Spleen (tissue), 11 donors: ENCODE data around the gene SPNS2. TPM values are rescaled to one million over a fixed set of nuclear protein-coding genes. Genes with fewer than 3 reads are reported as not detected.

ENCODE experiments used
- DNase-seq: peaks from one replicate; pipeline ENCODE4 v3.0.0-alpha.2; 2020
- H3K27ac ChIP-seq, 8 donors: fragments of 200-600 bp; sonication (generic) in 7 of 8; 1 replicate in 4 of 8; 2 replicates in 4 of 8; pipeline versions ENCODE4 v1.5.0 to v1.8.0; 2016 to 2021; ENCODE audit warnings: inconsistent platforms in 4 of 8, mild to moderate bottlenecking in 4 of 8, moderate library complexity in 1 of 8
- H3K27me3 ChIP-seq, 7 donors: fragments of 200-600 bp; sonication (generic) in 6 of 7; replicated peaks in 1 of 7; 1 replicate in 4 of 7; 2 replicates in 3 of 7; pipeline versions ENCODE4 v1.5.0 to v1.8.0; 2016 to 2021; ENCODE audit warnings: inconsistent platforms in 3 of 7, mild to moderate bottlenecking in 1 of 7
- H3K36me3 ChIP-seq, 6 donors: fragments of 200-600 bp; sonication (generic) in 5 of 6; 1 replicate in 4 of 6; 2 replicates in 2 of 6; pipeline versions ENCODE4 v1.5.0 to v1.8.0; 2016 to 2021; ENCODE audit warnings: inconsistent platforms in 2 of 6
- H3K4me1 ChIP-seq, 6 donors: fragments of 200-600 bp; sonication (generic) in 5 of 6; 1 replicate in 3 of 6; 2 replicates in 3 of 6; pipeline versions ENCODE4 v1.5.0 to v1.8.0; 2016 to 2021; ENCODE audit warnings: inconsistent platforms in 3 of 6
- H3K4me3 ChIP-seq, 8 donors: fragments of 200-600 bp; sonication (generic) in 7 of 8; 1 replicate in 4 of 8; 2 replicates in 4 of 8; pipeline versions ENCODE4 v1.5.0 to v1.8.0; 2016 to 2021; ENCODE audit warnings: inconsistent platforms in 4 of 8, mild to moderate bottlenecking in 4 of 8, moderate library complexity in 2 of 8
- H3K9me3 ChIP-seq, 8 donors: fragments of 200-600 bp; sonication (generic) in 7 of 8; 1 replicate in 4 of 8; 2 replicates in 4 of 8; pipeline versions ENCODE4 v1.5.0 to v1.8.0; 2016 to 2021; ENCODE audit warnings: inconsistent platforms in 4 of 8
- POLR2A ChIP-seq, 3 donors: fragments of 450-650 bp; IDR thresholded peaks; one replicate each; pipeline ENCODE4 v1.5.1; 2017; ENCODE audit warnings: antibody characterized with exemption in 3 of 3, mild to moderate bottlenecking in 1 of 3
- POLR2AphosphoS5 ChIP-seq, 3 donors: sonication (generic); formaldehyde crosslinking; IDR thresholded peaks; one replicate each; pipeline ENCODE4 v1.5.1; 2017; ENCODE audit warnings: antibody characterized with exemption in 3 of 3
- WGBS, 5 donors: extraction: QIAGEN DNeasy Blood & Tissue Kit in 3 of 5; methylation state at CpG; one replicate each; pipeline versions ENCODE4 v1.1.5 to v1.1.7; 2013 to 2018; 5-methylcytosine and 5-hydroxymethylcytosine counted together
- intact Hi-C: fragments of 100-400 bp; cut with DNase I; formaldehyde crosslinking; loops from one replicate; pipeline ENCODE4 v1.15.0; 2023; ENCODE audit warnings: low total_unique reads
- polyA plus RNA-seq, 3 donors: library from polyadenylated mRNA; stranded (reverse); fragments of 200-250 nt; gene quantifications; one replicate each; pipeline ENCODE4 v1.2.1, GENCODE V29; 2013
- total RNA-seq, 7 donors: library from RNA; depleted of rRNA in 3 of 7; stranded (reverse); fragments of >200 nt in 3 of 7; fragmentation: NEBNext Ultra II Directional in 4 of 7; extraction: Animal tissue kit (Norgen Biotek cat#: 25700) in 4 of 7; gene quantifications; one replicate each; pipeline versions ENCODE4 v1.1.0 to v1.2.1, GENCODE V29; 2016 to 2021
- TF ChIP-seq, protein P1 (sequence below), 11 experiments: fragments of 200-600 bp in 7 of 11; fragments of 450-650 bp in 4 of 11; sonication (generic) in 4 of 11; IDR thresholded peaks in 8 of 11; conservative IDR thresholded peaks in 3 of 11; 1 replicate in 7 of 11; 2 replicates in 4 of 11; pipeline versions ENCODE4 v1.4.0 to v1.8.0; 2016 to 2021; ENCODE audit warnings: antibody characterized with exemption in 11 of 11, inconsistent platforms in 4 of 11, mild to moderate bottlenecking in 1 of 11
- donor health status: healthy with polysubstance abuse.
- donor health status: DM: no; HTN: no; CAD: no; lungs with moderate emphysema.
- donor health status: DM: no; HTN: no; CAD: no.
- donor health status: Bipolar disorder and iron deficiency.
- donor health status: healthy.
- donor health status: DM: no; HTN: no; CAD: no.
- donor health status: DM: yes; HTN: yes; CAD: no.

Gene SPNS2
- total and polyA plus RNA-seq, 10 donors, result 8.1 to 53.5 (median 22.9) TPM

GRCh38 chr17:4477255-4477791 lies 21.4 kb upstream of the SPNS2 start:
- intact Hi-C loops, result no loop called here
- no peak for DNase-seq
- WGBS, 5 donors, result 83 to 91% (median 87%) methylated on average over 9 to 10 of the region's 10 CpGs
- no peaks in the 10 kb centered on the region for H3K27me3 ChIP-seq
- H3K36me3 ChIP-seq, result no peaks in the 10 kb centered on the region
- no peak overlapping the region for H3K27ac ChIP-seq
- peaks cover 11 to 37% (median 21%) of the 10 kb centered on the region in 6 donors for H3K4me1 ChIP-seq
- TF ChIP-seq POLR2A (IDR thresholded peaks at IDR 0.05) (no peak), POLR2AphosphoS5 (IDR thresholded peaks at IDR 0.05) (no peak)
- TF ChIP-seq, protein P1, sequence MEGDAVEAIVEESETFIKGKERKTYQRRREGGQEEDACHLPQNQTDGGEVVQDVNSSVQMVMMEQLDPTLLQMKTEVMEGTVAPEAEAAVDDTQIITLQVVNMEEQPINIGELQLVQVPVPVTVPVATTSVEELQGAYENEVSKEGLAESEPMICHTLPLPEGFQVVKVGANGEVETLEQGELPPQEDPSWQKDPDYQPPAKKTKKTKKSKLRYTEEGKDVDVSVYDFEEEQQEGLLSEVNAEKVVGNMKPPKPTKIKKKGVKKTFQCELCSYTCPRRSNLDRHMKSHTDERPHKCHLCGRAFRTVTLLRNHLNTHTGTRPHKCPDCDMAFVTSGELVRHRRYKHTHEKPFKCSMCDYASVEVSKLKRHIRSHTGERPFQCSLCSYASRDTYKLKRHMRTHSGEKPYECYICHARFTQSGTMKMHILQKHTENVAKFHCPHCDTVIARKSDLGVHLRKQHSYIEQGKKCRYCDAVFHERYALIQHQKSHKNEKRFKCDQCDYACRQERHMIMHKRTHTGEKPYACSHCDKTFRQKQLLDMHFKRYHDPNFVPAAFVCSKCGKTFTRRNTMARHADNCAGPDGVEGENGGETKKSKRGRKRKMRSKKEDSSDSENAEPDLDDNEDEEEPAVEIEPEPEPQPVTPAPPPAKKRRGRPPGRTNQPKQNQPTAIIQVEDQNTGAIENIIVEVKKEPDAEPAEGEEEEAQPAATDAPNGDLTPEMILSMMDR (IDR thresholded peaks at IDR 0.05 in 8 of 11, conservative IDR thresholded peaks at IDR 0.05 in 3 of 11), result no peak
- H3K9me3 ChIP-seq, result no peaks in the 10 kb centered on the region
- H3K4me3 ChIP-seq, result no peak overlapping the region

DNA sequence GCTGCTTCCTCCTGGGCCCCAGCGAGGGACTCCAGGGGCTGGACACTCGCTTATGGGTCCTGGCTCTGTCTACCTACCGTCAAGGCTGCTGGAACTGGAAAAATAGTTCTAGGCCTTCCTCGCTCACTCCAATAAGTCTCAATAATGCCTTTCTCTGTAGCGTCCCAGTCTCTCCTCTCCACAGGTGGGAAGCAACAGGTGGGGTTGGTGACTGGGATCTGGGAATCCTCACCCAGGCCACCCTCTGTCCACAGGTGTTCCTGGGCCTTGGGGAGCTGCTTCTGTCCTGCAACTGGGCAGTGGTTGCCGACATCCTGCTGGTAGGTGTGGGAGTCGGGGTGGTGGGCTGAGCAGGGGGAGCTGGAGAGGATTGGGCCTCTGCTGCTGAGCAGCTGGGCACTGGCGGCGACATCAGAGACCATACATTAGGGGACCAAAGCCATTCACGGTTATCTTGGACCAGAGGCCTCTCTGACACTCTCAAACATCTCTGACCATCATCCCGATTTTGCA lies 20.3 kb upstream of the SPNS2 start:
- no peak for DNase-seq
- TF ChIP-seq POLR2AphosphoS5 (IDR thresholded peaks at IDR 0.05) (no peak), POLR2A (IDR thresholded peaks at IDR 0.05) (no peak)
- TF ChIP-seq, protein P1 (IDR thresholded peaks at IDR 0.05 in 8 of 11, conservative IDR thresholded peaks at IDR 0.05 in 3 of 11), result no peak

DNA sequence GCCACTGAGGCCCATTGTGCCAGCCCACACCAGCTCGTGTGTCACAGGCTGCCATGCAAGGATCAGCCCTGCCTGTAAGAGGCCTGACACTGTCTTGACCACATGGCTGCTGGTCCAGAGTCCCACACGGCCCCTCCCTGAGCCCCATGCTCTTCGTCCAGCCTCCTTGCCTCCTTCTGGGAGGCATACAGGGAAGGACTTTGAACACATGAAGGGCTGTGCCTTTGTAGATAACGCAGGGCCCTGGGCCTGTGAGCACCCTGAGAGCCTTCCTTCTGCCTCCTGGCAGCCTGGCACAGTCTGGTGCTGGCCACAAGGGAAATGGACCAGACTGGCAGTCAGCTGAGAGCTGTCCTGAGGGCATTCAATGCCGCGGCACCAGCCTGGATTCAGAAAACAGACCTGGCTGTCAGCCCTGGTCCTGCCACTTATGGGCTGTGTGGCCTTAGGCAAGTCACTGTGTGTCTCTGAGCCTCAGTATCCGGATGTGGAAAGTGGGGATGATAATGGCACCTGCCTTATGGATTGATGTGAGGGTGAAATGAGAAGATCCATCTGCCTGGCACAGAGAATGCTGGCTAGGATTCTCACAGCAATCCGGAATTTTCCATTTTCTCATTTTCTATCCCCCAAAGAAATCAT lies 19.2 kb upstream of the SPNS2 start:
- Histone ChIP-seq H3K36me3 (no peaks in the 10 kb centered on the region), H3K27me3 (no peaks in the 10 kb centered on the region), H3K27ac (no peak overlapping the region), H3K9me3 (no peaks in the 10 kb centered on the region), H3K4me1 (peaks cover 11 to 56% (median 21%) of the 10 kb centered on the region in 6 donors), H3K4me3 (no peak overlapping the region)
- TF ChIP-seq, protein P1 (IDR thresholded peaks at IDR 0.05 in 8 of 11, conservative IDR thresholded peaks at IDR 0.05 in 3 of 11), result no peak
- no peak for TF ChIP-seq POLR2A (IDR thresholded peaks at IDR 0.05)
- TF ChIP-seq POLR2AphosphoS5 (IDR thresholded peaks at IDR 0.05), result no peak
- WGBS, 5 donors, result 83 to 96% (median 90%) methylated on average over 8 of the region's 8 CpGs
- intact Hi-C loops, result no loop called here
- DNase-seq, result no peak

More for the DNA sequence above, 20.3 kb upstream of the SPNS2 start:
- no peak overlapping the region for H3K4me3 ChIP-seq
- no peaks in the 10 kb centered on the region for H3K9me3 ChIP-seq
- WGBS, 5 donors, result 90 to 96% (median 90%) methylated on average over 11 of the region's 11 CpGs
- peaks cover 11 to 46% (median 21%) of the 10 kb centered on the region in 6 donors for H3K4me1 ChIP-seq
- H3K36me3 ChIP-seq, result no peaks in the 10 kb centered on the region
- no peak overlapping the region for H3K27ac ChIP-seq
- intact Hi-C loops, result no loop called here
- H3K27me3 ChIP-seq, result no peaks in the 10 kb centered on the region
